GM19467 (cell line): ENCODE measurements around the gene EYA2.
"Not testable (repeated sequence)": the region's sequence is repeated elsewhere in the genome, so short reads cannot be mapped to it uniquely, and the experiment has no call there.

ENCODE experiments used
- ATAC-seq: cut with Tn5 transposase; IDR thresholded peaks from one replicate; pipeline ENCODE4 v1.9.1; 2021; ENCODE audit warnings: mild to moderate bottlenecking, moderate library complexity; ENCODE audit not compliant: unreplicated experiment

Gene EYA2

DNA sequence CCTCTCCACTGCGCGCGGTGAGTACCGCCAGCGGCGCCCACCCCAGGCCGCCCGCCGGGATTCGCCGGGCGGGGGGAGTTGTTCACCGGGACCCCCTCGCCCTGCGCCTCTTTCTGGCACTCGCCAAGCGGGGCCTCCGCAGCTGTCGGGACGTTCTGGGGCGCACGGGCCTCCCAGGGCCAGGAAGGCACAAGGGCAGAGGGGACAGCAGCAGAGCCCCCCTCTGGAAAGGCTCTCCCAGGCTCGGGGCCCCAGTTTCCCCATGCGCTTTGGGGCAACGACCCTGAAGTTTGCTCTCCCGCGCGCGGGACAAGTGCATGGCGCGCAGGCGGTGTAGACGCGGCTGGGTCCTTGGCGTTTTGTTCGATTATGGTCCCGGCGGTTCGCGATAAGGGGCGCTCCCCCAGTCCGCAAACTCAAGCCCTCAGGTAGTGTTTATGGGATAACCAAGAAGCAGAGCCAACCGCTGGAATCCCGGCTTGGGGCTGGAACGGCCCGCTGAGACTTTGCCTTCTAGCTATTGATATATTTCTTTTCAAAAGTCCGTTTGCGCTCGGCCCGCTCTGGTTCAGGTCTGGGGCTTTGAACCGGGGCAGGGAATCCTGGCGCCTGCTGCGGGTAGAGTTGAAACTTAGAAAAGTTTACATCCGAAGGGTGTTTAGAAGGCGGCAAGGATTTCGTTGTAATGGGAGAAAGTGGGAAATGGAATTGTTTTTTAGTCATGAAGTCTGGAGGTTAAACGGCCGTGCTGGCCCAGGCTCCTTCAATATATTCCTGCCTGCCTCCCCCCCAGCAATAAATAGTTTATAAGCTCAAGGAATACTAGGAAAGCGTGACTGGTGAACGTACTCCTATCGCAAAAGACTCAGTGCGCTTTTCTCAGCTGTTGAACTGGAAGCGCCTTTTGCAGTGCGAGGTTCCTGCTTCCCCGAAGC is 595 bp downstream of the EYA2 start:
- no peak for ATAC-seq

DNA sequence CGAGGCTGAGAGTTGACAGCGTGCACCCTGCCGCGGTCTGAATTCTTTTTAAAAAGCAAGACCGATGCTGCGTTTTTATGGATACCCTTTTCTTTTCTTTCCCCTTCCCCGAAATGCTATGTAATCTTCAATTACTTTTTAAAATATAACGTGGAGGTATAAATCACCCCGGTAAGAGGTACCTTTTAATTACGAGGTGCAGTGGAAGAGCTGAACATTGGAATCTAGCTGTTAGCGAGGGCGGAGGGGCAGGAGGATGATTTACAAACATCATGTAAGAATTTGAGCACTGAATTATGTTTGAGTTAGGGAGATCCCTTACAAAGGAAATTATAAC is 1.2 kb downstream of the EYA2 start:
- ATAC-seq, result no peak

DNA sequence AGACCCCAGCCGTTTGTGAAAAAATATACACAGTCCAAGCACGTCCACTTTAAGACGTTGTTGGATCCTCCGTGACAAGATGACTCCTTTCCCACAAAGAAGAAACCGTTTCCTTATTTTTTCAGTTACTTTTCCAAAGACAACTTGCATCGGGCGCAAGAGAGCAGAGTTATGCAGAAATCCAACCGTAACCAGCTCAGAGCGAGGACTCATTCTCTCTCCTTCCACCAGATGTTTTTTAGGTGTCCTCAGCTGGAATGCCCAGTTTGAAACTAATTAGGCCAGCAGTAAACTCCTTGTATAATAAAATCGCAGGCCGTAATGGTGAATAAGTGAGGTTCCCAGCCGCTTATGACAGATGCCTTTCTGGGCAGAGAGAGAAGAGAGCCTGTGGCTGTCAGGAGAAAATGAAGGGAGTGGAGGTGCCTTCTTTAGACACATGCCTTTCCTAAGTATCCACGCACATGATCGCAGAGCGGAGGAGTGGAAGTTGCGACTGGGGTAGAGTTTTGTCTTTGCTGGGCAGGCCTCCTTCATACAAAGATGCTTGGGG is 2.8 kb downstream of the EYA2 start:
- no peak for ATAC-seq

DNA sequence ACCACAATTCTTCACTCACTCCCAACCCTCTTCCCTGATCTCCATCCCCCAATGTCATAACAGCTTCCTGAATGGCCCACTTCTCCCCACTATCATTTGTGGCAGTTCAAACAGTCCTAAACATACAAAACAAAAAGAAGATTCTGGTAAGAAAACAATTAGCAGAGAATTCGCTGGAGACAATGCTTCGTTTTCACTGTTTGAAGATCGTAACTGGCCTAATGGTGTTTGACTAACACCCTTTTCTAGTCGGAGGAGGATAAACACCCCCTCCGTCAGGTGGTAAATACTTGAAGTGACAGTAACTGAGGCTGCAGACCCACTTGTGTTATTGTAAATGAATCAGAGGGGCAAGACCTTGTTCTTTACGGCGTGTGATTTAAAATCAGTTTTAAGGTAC is 3.8 kb downstream of the EYA2 start:
- ATAC-seq, result no peak

DNA sequence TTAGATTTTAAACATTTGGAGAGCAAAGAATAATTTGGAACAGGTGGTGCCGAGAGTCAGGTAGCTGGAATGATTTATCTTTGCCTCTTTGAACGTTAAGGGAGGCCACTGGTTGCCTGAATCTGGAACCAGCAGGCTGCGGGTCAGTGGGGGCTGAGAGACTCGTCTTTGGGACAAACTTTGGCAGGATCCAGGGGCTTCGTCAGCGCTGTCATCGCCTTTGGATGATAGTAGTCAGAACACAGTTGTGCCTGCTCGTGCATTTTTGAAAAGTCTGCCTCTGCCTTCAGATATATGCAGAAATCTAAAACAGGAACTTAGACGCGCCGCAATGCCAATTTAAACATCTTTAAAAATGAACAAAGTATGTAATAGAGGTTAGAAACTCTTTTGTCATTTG is 5.0 kb downstream of the EYA2 start:
- ATAC-seq, result no peak

DNA sequence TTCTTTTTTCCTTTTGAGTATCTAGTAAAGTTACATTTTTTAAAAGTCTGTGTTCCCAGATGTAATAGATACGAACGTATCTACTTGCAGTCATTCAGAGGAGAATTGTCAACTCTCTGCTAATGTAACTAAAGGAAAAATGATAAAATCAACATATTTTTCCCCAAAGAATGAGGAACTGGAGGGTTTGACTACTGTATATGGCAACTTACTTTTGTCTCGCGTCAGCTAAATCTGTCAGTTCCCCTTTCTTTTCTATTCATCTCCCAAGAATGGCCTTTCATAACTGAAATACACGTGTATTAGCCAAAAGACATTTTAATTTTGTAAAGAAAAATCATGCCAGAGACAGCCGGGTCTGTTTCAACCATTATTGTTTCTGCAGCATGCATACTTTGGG is 5.4 kb downstream of the EYA2 start:
- no peak for ATAC-seq

DNA sequence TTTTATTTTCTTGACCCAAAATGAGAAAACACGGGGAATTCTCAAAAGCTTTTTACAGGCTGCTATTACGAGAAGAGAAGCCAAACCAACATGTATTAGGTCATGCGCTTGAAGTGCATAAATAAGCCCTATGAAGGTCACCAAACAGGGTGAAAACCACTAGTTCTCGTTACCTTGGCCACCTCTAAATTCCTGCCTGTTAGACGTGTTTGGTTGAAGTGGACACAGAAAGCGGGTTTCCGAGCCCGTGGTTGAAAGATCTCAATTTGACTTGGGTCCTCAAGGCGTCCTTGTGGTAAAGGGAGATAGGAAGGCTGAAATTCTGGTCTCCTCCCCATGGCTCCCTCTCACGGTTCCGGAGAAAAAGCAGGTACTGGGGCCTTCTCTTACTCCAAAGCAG is 6.2 kb downstream of the EYA2 start:
- no peak for ATAC-seq

DNA sequence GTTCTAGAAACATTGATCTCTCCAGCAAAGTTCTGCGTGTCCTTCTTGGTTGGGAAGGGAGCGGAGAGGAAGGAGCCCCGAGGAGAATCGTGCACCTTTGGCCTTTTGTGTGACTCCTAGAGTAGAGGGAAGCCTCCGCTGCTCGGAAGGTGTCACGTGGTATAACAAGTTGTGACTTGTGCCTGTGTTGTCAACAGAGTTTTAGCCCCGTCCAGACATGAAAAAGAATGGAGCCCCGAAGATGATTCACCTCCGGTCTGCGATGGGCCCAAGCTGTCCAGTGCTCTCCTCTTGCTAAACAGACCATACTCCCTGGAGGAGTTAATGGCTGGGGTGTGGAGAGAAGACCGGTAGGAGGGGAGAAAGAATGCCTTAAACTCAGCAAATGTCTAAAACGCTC is 7.0 kb downstream of the EYA2 start:
- ATAC-seq, result no peak

DNA sequence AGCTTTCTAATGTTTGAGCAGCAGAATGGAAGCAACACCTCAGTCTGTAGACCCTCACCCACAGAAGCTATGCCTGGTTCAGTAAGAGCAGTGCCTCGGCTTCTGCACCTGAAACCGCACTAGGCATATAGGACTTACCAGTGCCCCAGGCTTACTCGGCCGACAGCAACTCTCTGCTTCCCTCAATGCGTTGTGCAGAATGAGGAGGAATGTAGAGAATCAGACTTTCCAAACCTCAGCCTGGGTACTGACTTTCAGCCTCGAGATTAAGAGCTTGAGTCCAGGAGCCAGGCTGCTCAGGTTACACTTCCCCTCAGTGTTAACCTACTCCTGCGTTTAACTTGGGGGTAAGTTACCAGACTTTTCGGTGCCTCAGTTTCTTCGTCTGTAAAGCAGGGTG is 8.6 kb downstream of the EYA2 start:
- no peak for ATAC-seq

DNA sequence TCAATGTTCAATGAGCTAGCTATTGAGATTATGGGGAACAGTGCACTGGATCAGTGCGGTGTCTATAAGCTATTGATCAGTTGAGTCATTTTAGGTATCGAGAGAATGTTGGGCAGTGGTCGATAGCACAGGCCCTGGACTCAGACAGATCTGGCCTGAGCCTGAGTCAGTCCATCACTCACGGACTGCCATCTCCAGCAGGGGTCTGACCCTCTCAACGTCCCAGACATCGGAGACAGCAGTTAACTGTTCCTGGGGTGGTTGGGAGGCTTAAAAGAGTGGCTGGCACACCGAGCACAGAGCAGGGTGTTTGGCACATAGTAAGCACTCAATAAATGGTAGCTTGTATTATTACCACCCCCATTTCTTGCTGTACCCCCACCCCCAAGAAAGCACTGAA is 9.3 kb downstream of the EYA2 start:
- ATAC-seq, result no peak

DNA sequence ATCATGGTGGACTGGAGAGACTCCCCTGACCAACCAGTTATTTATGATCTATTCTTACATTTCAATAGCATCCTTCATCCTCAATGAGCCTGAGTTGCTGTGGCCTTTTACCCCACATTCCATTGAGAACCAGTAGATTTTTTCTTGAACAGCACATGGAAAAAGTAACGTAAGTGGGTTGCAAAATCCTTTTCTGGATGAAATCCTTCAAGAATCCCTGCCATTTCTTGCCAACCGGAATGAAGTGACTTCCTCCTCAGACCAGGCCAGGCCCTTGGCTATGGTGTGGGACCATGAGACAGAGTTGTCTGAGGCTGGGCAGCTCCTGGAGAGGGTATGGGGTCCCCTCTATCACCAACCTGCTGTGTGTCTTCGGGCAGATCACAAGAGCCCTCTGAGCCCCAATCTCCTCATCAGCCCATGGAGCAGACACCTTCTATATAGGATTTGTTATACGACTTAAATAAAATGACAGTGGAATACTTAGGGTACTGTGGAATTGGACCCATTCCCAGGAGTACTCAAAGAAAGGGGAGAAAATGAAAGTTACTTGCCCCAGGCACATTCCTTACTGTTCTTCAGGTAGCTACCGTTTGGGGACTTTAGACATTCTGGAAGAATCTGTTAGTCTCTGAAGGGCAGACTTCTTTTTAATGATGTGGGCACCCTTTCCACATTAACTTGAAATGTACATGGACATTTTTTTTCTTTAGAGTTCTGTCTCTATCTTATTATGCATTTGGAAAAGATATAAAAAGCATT is 10.9 kb downstream of the EYA2 start:
- no peak for ATAC-seq

DNA sequence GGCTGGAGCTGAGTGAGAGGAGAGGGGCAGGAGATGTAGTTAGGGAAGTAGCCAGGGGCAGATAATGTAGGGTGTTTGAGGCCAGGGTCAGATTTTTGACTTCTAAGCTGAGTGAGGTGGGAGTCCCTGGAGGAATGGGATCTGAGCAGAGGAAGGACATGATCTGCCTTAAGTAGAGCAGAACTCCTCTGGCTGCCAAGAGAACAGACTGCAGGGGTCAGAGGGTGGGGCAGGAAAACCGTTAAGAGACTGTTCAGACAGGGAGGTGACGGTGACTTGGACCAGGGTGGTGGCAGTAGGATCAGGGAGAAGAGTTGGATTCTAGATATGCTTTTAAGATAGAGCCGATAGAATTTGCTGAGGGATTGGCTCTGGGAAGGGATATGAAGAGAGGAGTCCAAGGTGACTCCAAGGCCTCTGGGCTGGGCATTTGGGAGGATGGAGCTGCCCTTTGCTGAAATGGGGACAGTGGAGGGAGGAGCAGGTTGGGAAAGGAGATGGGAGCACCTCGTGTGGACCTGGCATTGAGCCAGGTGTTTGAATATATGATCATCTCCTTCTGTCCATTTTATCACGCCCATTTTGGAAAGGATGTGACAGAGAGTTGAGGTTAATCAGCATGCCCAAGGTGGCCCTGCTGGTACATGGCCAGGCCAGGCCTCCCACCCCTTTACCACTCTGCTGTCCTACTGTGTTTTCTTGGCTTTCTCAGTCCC is 18.8 kb downstream of the EYA2 start:
- no peak for ATAC-seq

DNA sequence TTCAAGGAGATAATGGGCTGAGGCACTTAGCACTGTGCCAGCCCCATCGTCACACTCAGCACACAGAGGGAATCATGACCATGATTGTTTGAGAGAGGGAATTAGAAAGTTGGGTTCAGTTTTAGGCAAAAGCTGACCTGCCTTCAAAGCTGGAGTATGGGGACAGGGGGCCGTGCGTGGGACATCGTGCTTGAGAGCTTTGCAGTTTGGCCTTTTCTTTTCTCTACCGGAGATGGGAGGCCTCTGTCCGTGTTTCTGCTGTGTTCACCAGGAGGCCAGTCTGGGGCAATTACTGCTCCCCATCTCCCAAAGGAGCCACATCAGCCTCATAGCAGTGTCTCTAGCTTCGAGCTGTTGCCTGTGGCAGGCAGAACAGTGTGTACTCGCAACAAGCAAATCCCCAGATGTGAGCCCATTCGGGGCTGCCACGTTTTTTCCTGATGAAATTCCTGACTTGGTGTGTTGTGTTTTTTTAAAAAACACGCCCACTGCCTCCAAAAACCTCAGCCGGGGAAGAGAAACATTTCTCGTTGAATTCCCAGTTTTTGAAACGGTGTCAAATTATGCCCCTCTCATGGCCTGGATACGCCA is 20.2 kb downstream of the EYA2 start:
- no peak for ATAC-seq

DNA sequence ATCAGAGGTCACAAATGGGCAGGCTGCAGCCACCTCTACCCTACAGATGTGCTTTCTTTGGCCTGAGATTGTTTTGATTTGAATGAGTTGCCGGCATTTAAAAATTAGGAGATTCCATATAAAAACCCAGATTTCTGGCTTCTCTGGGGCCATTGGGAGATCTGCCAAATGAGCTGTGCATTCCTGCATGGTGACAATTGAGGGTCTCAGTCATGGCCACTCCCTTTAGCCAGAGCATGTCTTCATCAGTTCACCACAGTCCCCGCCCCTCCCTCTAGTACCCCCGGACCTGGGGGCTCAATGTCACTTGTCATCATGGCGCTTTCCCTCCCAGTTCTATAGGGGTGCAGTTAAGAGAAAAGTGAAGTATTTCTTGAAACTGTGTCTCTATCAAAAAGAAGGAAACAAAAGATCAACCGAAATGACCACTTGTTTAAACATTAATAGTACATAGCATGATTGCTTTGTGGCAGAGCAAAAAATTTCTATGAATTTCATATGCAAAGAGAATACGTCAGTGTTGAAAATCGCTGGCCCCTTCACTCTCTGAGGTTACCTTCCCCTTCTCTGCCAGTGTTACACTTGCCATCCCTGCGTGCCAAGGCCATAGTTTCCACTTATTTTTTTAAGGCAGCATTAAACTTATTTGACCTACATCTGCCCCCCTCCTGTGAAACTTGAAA is 21.1 kb downstream of the EYA2 start:
- no peak for ATAC-seq

DNA sequence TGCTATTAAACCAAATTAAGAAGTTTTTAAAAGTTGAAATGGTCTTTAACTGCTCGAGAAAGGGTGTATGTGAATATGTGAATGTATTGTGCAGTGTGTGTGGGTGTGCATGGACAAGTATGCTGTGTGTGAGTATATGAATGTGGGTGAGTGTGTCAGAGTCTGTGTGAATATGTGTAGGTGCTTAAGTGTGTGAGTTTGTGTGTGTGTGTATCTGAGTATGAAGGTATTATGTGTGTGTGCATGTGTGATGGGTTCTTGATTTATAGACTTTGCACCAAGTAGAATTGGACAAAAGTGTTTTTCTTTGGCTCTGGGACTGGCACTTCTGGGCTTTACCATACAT is 21.6 kb downstream of the EYA2 start:
- no peak for ATAC-seq

DNA sequence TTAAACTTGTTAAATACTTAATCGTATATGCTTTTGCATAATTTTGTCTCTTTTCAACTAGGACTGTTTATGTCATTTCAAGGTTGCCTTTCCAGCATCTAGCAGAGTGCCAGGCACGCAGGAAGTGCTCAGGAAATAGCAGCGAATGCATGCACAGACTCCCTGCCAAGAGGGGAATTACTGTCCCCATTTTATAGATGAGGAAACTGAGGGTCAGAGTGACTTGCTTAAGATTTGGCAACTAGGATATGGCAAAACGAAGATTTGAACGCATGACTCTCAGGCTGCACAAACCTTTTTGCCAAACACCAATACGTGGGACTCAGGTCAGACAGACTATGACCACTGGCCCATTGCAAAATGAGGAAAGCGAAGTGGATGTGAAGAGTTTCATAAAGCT is 22.5 kb downstream of the EYA2 start:
- no peak for ATAC-seq

DNA sequence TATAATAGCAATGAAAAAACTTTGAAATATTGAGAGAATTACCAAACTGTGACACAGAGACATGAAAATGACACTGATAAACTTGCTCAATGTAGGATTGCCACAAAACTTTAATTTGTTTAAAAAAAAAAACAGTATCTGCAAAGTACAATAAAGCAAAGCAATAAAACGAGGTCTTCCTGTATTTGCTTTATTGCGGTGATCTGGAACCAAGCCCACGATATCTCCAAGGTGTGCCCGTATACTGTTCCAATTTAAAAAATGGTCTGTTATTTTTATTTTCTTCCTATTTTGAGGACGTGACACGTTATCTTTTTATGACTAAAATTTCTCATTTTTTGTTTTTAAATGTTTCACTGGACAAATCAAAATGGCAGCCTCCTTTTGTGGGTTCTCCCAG is 25.5 kb downstream of the EYA2 start:
- no peak for ATAC-seq

DNA sequence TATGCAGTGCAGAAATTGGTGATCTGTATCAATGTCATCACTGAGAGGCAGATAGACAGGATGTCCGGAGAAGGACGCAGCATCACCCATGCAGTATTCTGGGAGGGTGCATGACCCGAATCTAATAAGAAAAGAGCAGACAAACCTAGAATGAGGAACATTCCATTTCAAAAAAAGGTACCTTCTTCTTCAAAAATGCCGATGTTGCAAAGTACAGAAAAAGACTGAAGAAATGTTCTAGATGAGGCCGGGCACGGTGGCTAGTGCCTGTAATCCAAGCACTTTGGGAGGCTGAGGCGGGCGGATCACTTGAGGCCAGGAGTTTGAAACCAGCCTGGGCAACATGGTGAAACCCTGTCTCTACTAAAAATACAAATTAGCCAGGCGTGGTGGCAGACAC is 28.2 kb downstream of the EYA2 start:
- not testable (repeated sequence) for ATAC-seq

DNA sequence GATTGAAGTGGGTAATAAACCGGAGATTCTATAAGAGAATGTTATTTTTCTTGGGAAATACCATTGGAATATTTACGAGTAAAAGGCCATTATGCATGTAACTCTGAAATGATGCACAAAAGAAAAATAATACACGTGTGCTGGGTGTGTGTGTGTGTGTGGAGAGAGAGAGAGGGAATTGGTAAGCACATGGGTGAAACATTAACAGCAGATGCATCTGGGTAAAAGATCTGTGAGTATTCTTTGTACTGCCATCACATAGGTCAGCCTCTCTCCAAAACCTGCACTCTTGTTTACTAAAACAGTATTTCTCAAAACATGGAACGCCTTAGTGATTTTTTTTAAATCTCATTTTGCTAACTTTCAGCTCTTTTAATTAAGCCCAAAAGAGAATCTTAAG is 28.9 kb downstream of the EYA2 start:
- ATAC-seq, result no peak

DNA sequence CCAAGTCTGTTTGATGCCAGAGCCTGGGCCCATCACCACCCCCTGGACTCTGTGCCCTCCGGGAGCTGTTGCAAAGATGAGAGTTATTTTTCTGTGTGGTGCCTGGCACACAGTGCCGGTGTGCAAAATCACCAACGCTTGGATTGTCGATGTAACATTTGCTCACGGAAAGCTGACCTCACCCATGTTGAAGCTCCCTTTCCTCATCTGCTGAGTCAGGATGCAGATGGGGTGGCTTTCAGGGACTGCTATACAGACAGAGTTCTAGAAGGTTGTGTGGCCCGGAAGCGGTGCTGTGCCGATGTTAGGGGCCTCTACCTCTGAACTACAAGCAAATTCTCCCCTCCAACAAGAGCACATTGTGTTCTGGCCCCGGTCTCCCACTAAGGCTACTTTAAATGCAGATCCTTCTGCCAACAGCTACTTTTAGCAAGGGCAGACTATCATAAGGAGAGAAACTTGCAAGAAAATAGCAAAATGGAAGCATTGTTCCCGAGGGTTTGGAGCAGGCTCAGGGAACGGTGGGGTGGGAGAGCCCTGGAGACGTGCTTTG is 34.0 kb downstream of the EYA2 start:
- ATAC-seq, result no peak
